ENCODE results near the gene TAC1. TPM values are rescaled to one million over a fixed set of nuclear protein-coding genes. Genes with fewer than 3 reads are reported as not detected.

Gene TAC1
- polyA plus RNA-seq, 5 donors = not detected

Other genes with a start within 250 kb of the TAC1 start
- 10 to 100 TPM; 32.0 to 44.5 (median 38.9) TPM for gene ASNS, start 140.3 kb downstream of the TAC1 start, polyA plus RNA-seq (ENCODE audit: insufficient read depth in 1 of 5, insufficient read length in 5 of 5, low replicate concordance in 1 of 5)